ENCODE data around the gene CTCF.

The CTCF gene

DNA sequence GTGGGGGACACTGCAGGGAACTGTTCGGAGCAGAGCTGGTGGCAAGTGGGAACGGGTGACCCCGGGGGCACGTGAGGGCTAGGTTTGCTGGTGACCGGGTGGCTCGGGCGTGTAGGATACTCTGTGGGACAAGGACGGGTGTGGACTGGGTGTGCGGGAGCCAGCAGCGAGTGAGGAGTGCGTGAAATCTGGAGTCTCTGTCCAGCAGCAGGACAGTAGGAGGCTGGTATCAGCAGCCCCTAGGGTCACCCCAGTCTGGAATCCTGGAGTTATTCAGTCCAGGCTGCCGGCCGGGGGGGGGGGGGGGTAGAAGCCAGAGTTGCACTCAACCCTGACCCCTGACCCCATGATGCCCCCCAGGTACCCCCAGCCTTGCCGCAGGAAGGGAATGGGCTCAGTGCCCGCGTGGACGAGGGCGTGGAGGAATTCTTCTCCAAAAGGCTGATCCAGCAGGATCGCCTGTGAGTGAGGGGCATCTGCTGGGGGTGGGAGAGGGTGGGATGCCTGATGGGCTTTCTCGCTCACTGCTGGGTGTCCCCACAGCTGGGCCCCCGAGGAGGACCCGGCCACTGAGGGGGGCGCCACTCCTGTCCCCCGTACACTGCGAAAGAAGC lies 91.6 kb downstream of the CTCF start:
- no peak for DNase-seq

DNA sequence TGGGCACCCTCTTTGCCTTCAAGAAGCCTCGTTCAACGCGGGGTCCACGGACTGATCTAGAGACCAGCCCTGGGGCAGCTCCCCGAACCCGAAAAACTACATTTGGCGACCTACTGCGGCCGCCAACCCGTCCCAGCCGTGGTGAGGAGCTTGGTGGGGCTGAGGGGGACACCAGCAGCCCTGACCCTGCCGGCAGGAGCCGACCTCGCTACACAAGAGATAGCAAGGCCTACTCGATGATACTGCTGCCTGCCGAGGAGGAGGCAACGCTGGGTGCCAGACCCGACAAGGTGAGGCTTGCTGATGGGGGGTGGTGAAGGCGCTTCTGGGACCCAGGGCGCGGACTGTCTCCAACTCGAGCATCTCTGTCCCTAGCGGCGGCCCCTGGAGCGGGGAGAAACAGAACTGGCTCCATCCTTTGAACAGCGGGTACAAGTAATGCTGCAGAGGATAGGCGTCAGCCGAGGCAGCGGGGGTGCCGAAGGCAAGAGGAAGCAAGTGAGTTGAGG lies 92.1 kb downstream of the CTCF start:
- no peak for DNase-seq

GRCh38 chr16:67655363-67655762 lies 93.0 kb downstream of the CTCF start:
- DNase-seq = no peak

GRCh38 chr16:67656344-67657016 lies 94.2 kb downstream of the CTCF start:
- no peak for DNase-seq

DNA sequence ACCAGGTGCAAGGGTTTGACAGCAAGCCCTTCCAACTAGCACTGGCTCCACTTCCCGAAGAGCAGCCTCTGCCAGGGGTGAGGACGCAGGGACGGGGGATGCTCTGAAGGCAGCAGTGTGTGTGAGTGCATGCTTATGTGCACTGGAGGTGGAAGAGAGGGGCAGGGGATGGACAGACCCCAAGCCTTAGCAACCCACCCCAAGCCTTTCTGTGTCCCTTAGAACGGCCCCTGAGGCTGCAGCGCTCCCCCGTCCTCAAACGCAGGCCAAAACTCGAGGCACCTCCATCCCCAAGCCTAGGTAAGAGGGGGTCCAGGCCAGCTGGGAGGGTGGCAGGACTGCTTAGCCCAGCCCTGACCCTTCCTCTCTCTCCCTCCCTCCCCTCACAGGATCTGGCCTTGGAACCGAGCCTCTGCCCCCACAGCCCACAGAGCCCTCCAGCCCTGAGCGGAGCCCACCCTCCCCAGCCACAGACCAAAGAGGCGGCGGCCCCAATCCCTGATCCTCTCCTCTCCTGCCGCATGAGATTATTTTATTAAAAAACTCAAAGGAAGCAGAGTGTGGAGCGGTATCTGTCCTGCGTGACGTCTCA lies 94.8 kb downstream of the CTCF start:
- no peak for DNase-seq

DNA sequence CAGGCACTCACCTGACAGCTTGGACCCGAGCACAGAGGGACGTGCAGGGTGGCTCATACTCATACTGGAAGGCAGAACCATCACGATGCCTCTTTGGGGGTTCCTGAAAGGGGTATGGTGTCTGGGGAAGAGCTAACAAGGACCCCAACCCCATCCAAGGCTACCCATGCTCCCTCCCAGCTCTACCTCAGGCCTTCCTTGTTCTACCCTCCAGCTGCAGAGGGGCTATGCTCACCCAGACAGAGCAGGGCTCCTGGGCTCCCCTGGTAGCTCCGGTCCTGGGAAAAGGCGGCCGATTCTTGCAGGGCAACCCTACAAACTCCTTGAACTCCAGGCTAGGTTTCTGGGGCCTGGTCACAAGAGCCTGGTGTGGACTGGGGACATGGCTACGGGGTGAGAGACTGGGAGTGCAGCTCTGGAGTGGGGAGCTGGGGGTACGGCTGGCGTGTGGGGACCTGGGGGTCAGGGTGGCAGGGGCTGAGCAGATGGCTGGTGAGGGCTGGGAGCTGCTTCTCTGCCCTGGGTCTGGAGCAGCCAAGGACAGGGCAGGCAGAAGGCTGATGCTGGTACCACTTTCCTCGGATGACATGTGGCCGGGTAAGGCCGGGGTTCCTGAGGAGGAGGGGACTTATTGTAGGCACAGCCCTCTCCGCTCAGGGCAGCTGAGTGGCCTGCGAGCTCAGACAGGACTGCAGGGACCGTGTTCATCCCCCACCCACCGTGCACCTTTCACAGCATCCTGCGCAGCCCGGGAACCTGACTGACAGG lies 95.6 kb downstream of the CTCF start:
- DNase-seq = no peak

GRCh38 chr16:67658849-67659674 lies 96.7 kb downstream of the CTCF start:
- no peak for DNase-seq

DNA sequence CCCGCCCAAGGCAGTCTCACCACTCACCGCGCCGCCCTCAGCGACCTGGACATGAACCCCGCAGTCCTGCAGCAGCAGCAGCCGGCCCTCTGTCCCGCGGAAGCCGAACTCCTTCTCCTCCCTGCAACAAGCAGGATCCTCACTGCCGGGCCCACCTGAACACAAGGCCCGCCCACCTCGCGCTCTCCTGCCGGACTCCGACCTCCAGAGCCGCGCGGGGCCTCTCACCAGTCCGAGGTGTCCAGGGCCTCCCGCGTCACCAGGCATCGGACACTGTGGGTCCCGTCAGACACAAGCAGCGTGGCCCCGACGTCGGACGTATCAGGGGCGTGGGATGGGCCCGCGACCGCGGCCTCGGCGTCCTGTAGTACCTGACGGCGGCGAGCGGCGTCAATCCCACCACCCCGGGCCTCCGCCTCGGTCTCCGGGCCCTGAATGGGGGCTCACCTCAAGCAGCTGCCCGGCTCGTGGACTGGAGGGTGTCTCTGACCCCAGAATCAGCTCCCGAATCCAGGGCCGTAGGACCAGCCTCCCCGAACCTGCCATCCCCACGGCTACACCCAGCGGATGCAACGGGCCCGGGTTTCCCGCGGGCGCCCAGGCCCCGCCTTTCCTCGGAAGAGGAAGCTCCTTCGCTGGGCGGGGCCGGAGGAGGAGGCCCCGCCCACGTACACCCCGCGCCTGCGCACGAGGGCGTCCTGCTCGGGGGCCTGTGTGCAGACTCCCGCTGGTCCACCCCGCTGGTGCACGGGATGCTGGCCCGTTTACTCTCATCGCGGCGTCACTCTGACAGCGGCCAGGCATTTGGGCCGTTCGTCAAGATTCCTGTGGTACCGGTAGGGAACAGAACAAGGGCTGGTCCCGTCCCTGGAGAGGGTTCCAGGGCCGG lies 97.6 kb downstream of the CTCF start, which contains the start of gene ACD:
ACD (minus strand) TSS at position 586 of the 889 bp plus-strand sequence; CDS start at position 546, 40 bp downstream.
- peak; percentile 91 for DNase-seq

- peak; percentile 91 for DNase-seq
Observed at GRCh38 chr16:67660564-67661028, 98.3 kb downstream of the CTCF start, which contains the start of gene PARD6A. Gene PARD6A (plus strand): TSS chr16:67660960. CDS start chr16:67661039, 79 bp downstream.

- no peak for DNase-seq
Observed at GRCh38 chr16:67661101-67661761, 98.9 kb downstream of the CTCF start.

DNA sequence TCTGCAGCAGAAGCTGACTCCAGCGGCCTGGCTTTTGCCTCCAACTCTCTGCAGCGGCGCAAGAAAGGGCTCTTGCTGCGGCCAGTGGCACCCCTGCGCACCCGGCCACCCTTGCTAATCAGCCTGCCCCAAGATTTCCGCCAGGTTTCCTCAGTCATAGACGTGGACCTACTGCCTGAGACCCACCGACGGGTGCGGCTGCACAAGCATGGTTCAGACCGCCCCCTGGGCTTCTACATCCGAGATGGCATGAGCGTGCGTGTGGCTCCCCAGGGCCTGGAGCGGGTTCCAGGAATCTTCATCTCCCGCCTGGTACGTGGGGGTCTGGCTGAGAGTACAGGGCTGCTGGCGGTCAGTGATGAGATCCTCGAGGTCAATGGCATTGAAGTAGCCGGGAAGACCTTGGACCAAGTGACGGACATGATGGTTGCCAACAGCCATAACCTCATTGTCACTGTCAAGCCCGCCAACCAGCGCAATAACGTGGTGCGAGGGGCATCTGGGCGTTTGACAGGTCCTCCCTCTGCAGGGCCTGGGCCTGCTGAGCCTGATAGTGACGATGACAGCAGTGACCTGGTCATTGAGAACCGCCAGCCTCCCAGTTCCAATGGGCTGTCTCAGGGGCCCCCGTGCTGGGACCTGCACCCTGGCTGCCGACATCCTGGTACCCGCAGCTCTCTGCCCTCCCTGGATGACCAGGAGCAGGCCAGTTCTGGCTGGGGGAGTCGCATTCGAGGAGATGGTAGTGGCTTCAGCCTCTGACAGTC lies 99.7 kb downstream of the CTCF start:
- DNase-seq = no peak

GRCh38 chr16:67662653-67663010 lies 100.3 kb downstream of the CTCF start:
- DNase-seq = no peak

GRCh38 chr16:67663151-67663876 lies 101.0 kb downstream of the CTCF start:
- no peak for DNase-seq

DNA sequence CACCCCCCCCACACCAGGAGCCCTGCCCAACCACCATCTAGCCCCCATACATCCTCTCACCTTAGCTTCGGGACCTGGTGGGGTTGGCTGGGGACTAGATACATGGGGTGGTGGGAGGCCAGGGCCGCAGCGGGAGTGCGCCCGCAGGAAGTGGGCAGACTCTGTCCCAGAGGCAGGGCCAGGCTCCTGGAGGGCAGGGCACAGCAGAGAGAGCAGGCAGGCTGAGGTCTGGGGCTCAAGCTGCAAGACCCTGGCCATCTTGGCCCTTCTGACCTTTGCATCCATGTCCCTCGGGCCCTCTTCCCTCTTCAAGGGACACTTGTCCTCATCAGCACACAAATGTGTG lies 101.5 kb downstream of the CTCF start:
- no peak for DNase-seq

GRCh38 chr16:67664258-67664657 lies 101.9 kb downstream of the CTCF start:
- DNase-seq = no peak

DNA sequence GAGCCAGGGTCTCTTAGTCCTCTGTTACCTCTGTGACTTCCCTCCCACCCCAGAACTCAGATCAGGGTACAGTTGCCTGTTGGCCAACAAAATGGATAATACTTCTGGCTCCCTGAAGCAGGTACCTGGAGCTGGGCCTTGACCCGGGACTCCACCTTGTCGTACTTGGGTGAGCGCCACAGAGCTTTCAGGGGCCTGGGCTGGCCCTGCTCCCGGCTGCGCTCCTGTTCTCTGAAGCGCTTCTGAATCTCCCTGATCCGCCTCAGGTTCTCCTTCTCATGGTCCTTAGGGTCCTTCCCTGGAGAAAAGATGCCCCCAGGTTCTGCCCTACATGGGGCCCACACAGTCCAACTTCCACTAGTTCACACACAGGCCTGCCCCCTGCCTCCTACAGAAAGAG lies 102.5 kb downstream of the CTCF start:
- no peak for DNase-seq

GRCh38 chr16:67665598-67665997 lies 103.3 kb downstream of the CTCF start:
- no peak for DNase-seq

- DNase-seq = no peak
Observed at GRCh38 chr16:67666032-67666551, 103.8 kb downstream of the CTCF start.

All from T-helper 9 cell (primary cell).